H4 (cell line): ENCODE measurements around the gene COL4A1. TPM values are rescaled to one million over a fixed set of nuclear protein-coding genes. Genes with fewer than 3 reads are reported as not detected.

Experiments used
- DNase-seq: peaks from one replicate; pipeline ENCODE4 v3.0.0-alpha.2; 2015; ENCODE audit warnings: low spot score
- total RNA-seq: library from RNA; depleted of rRNA; stranded (reverse); fragments of >200 nt; shearing (Covaris generic); gene quantifications from 2 replicates; pipeline ENCODE4 v1.2.3, GENCODE V29; 2014

Gene COL4A1
- total RNA-seq, 1 experiment from 2014 or later, result 56.1 TPM

DNA sequence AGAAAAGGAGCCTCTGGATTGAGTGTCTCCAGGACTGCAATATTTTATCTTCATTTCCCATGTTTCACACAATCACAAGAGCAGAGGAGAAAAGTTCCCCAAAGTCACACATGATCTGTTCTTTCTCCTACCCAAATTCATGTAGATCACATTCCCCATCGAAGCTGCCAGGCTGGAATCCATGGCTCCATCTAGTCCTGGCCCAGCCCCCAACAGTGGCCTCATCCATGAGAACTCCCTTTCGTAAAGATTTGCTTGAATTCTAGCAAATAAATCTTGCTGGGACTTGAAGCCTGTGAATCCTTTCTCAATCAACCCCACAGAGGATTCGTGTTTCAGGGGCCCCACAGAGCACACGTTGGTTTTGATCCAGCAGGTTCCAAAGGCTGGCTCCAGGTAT is 109.5 kb downstream of the COL4A1 start:
- no peak for DNase-seq

DNA sequence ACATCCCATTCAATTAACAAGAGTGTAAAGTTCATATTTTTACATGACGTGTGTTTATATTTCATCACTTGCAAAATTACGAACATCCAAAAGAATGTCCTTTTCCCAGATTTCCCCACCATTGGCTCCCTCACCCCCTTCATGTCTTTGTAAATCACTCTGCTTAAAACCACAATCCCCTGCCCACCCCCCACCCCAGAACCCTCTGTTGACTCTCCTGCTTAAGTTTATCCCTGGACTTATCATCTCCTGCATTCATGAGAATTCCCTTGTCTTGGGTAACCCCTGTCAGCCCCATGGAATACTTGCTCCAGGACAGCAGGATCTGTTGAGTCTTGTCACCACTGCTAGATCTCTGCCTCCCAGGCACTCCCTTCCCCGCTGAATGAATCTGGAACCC is 109.9 kb downstream of the COL4A1 start:
- no peak for DNase-seq

DNA sequence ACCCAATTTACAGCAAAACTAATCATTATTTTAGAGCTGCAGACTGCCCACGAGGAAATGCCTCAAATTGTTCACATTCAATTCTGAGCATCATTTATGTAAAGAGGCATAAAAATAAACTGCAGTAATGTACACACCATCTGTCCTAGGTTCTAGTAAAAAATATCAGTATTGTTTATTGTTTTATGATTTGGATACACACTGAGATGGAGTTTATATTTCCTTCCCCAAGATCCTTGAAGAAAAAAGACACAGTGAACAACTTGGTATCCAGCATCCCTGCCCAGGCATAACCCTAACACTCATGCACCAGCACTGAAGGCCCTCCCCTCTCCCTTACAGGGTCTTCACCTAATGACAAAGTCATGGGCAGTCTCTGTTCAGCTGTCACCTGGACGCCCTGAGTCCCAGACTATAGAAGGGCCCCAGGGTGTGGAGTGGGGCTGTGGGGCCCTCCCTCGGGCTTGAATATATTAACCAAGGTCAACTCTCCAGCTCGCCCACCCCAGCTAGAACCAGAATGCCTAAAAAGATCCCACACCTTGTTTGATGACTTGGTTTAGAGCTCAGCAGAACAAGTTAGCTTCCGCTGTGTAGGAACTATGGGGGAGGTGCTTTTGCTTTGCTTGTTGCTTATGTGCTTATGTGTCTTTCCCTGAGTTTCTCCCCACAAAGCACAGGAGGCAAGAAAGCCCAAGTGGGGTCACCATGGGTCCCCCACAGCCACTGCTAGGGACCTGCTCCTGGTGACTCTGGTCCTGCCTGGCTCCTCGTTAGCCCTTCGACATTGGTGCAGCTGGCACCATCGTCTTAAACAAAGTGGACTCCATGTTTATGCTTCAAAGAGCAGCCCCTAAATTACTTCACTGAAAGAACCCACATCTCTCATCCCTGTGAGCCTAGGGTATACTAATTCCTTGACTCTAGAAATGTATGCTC is 111.1 kb downstream of the COL4A1 start:
- DNase-seq, result no peak

DNA sequence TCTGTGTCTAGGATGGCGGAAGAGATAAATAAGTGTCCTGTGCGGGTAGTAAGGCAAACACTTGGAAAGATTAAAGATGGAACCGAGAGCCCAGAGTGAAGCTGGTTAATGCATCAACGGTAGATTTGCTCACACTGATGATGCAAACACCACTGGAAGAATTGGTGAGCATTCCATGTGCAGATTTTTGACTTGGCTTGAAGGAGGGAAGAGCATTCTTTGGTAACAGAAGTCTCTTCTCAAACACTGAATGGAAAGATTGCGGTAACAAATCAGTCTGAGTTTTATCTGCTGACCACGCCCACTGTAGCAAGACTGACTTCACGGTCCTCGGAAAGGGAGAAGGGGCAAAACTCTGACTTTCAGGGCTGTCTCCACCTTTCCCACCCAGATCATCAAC is 112.5 kb downstream of the COL4A1 start:
- DNase-seq, result no peak

DNA sequence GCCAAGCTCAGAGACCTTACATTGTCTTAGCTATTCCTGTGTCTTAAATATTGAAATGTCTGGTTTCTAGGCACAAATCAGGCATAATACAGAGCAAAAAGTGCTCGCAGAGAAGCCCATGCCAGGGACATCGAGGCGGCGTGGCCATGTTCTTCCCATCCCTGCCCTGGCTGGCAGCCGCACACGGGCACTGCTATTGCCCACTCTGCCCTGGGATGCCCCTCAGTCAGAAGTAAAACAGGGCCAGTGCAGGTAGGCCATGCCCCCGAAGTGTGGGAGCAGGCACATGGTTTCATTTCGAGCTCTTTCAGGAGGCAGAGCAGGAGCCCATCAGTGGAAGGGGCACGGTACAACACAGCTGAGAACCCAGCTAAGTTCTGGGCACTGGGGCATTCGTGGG is 113.5 kb downstream of the COL4A1 start:
- DNase-seq, result no peak

DNA sequence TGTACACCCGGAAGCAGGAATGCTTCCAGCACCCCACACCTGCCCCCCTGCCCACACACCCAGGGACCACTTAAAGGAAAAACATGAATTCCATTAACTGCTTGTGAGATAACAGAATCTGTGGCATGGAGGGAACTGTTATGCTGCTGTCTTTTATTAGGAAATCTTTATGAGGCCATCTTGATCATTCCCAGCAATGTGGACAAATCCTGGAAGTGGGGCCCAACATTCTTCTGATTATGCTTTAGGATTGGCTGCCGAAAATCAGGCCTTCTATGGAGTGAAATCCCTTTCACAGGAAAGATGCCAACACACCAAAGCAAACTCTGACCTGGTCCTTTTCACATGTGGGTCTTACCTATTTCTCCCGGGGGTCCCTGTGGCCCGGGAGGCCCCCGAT is 114.5 kb downstream of the COL4A1 start:
- no peak for DNase-seq

DNA sequence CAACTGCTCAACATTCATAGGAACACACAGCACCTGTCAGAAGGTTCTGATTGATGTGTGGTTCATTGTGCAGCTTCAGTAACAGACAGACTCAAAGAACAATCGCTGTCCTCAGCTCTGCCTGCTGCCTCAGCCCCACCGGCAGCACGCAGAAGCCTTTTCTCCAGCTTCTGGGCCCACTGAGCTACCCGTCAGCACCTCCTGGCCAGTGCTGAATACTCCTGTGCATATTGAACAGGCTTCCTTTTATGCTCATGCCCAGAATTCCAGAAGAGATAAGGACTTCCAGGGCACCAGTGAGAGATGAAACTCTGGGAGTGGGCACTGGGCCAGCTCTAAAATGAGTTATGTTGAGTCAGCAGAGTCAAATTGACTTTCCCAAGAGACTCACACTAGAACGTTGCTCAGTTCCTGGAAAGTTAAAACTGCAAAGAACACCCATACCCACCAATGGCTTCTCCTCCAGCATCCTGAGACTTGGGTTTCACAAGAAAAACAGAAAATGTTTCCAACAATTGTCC is 119.3 kb downstream of the COL4A1 start:
- DNase-seq, result no peak

DNA sequence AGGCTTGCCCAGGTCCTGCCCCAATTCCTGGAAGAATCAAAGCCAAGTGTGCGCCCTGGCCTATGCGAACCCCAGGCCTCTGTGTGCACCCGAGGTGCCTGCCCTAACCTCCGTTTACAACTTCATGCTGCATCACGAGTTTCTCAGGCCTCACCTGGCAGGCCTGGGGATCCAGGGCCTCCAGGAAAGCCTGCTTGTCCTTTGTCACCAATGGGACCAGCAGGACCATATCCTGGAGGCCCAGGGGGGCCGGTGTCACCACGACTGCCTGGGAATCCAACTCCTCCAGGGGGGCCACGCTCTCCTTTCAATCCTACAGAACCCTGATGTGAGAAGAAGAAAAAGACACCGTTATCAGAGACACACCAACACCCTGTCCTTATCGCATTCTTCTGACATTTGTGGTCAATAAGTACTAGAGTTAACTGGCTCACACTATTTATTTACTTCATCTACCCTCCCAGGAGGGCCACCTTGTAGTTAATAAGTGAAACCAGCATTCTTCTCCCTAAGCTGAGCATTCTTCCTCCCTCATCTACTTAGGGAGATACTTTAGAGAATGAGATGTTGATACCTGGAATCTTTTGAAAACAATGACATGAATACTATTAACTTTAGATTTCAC is 120.6 kb downstream of the COL4A1 start:
- DNase-seq, result no peak

DNA sequence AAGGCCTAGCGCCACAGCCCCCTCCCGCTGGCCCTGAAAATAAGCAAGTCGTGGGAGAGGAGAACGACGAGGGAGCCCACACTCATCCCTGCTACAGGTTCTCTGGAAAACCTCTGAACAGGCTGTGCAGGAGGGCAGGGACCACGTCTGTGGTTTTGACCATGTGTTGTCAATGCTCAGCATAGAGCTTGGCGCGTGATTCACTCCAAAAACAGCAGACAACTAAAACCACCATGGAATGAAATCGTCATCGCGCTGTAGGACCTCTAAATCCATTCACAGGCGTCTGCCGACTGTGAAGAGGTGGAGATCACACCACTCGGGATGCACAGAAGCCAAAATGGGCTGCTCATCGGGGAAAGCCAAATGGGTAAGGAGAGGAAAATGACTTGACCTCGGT is 121.3 kb downstream of the COL4A1 start:
- DNase-seq, result no peak

DNA sequence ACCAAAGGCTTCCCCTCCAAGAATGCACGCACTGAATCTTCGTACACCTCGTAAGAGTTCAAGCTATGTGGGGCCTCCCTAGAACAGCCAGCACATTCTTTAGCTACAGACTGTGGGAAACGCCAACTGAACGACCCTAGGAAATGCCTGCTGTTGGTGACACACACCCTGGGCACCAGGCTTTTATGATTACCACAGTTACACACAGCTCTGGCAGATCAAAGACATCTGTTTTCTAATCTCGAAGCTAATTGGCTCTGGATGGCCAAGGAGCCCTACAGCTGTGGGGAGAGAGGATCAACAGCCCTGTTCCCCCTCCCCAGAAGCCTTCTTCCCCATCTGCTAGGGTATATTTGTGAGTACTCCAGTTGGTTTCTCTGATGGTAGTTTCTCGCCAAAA is 123.0 kb downstream of the COL4A1 start:
- no peak for DNase-seq

DNA sequence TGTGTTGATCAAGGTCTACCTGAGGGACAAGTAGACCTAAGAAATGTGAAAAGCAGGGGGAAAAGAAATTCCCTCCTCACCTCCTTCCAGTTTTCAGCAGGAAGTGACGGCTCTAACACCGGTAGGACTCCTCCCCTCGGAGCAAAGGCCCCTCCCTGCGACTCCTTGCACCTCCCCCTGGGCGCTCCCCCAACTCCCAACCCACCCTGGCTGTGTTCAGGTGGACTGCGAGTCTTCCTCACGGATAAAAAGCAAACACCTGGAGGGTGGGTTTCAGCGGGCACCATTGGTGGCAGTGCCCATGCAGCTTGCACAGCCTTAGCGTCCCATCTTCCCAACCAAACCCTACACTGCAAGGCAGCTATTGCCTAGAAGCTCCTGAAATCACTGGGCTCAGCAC is 124.5 kb downstream of the COL4A1 start:
- DNase-seq, result no peak

DNA sequence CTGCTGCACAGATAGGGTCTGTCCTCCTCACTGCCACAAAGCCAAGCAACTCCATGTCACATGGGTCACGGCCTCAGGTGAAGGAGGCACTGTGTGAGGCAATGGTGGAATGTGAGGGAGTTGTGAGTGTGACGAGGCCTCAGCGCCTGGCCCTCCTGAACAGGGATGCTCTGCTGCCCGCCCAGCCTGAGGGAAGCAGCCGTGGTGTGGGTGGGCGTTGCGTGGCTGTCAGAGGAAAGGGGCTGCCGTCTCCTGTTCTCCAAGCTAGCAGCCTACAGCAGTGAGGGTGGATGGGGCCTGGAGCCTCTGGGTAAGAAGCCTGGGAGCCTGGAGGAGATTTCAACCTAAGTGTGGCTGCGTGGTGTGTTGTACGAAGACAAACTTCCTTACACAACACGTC is 125.0 kb downstream of the COL4A1 start:
- no peak for DNase-seq

DNA sequence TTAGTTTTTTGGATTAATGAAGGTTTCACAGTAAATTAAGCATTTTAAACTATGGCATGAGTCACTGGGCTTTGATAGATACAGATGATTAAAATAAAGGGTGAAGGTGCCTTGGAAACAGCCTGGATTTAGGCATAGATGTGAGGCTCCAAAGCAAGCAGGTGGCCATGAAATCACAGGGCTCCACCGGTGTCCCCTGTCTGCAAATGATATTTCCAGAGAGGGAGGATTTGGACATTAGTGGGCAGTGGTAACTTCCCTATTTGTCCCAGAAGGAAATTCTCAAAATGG is 127.2 kb downstream of the COL4A1 start:
- DNase-seq, result no peak

DNA sequence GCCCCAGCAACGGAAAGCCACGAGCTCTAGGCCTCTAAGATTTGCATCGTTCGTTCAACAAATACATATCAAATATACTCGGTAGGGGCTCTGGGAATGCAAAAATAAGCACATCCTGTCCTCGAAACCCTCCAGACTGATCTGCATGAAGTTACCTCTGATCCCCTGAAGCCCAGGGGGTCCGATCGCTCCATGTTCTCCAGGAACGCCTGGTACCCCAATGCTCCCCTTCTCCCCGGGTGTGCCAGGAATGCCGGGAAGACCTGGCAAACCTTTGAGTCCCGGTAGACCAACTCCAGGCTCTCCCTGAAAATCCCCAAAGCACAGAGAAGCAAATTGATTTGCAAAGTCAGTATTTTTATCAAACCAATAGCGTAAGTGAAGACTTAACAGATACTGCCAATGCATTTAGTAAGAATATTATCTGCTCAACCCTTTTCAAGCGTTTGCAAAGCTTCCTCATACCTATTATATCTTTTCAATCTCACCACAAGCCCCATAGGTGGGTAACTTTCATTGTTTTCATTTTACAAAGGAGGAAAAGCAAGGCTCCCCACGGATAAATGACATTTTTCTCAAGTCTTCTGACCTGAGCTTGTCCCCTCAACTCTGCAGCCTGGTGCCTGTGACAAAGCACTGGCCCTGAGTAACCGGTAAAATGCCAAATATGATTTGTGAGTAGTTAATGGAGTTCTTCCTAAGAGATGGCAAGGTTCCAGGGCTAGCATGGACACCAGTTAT is 127.7 kb downstream of the COL4A1 start:
- DNase-seq, result no peak

DNA sequence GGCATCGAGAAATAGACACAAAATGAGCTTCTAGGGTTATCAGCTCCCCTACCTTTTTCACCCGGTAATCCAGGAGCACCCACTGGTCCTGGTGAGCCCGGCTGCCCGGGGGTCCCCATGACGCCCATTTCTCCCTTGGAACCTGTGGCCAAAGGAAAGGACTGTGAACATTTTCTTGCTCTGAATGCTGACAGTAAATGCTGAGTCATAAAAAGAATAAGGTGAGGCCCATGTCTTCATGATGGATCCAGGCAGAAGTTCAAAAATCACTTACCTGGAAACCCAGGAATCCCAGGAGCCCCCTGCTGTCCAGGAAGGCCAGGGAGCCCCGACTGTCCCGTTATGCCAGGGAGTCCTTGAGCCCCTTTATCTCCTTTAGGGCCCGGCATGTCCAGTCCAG is 129.2 kb downstream of the COL4A1 start:
- DNase-seq, result no peak

DNA sequence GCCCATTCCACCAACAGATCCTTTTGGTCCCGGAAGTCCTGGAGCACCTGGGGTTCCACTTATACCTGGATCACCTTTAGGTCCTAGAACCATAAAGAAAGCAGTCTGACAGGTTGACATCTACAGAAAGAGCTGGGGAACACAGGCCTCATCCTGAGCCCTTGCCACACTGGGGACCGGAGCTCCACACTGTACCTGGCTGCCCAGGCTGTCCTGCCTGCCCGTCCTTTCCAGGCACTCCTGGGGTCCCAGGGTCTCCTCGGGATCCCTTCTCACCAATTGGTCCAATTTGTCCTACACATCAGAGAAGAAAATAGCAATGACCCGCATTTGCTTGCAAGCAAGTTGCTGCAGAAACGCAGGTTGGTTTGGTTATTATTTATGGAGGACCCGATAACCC is 130.5 kb downstream of the COL4A1 start:
- DNase-seq, result no peak

DNA sequence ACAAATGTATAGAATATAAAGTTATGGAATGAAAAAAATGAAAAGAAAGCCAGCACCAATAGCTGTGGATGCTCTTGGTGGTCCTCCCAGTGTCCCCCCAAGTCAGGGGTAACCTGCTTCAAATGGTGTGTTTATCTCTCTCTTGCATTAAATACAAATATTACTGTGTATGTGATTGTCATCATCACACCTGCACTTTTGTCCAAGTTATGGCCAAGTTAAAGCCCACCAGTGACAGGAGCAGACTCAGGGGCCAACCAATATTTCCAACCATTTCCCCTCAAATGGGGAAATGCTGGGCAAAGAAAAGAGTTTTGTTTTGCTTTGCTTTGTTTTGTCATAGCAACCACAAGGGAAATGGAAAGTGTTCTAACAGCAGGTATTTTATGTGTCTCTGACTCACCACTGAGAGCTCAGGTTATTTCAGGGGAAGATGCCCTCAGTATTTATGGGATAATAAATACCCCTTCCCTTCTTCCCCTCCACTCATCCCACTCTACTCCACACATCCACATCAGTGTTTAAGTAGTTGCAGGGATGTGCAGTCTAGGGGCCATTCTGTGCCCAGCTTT is 133.6 kb downstream of the COL4A1 start:
- no peak for DNase-seq

DNA sequence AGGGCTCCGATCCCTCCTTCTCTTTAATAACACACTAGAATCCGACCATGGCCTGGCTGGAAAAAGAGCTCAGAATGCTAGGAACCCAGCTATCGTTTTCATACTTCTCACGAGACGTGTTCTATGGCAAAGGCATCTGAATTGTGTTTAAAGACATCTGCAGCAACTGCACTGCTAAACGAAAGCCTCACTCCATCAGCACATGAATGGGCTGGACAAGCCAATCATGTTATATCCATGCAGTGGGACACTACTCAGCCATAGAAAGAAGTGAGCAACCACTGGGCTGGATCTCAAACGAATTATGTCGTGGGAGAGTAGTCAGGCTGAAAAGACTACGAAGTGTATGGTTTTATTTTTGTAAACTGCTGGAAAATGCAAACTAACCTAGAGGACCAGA is 136.1 kb downstream of the COL4A1 start:
- DNase-seq, result no peak

DNA sequence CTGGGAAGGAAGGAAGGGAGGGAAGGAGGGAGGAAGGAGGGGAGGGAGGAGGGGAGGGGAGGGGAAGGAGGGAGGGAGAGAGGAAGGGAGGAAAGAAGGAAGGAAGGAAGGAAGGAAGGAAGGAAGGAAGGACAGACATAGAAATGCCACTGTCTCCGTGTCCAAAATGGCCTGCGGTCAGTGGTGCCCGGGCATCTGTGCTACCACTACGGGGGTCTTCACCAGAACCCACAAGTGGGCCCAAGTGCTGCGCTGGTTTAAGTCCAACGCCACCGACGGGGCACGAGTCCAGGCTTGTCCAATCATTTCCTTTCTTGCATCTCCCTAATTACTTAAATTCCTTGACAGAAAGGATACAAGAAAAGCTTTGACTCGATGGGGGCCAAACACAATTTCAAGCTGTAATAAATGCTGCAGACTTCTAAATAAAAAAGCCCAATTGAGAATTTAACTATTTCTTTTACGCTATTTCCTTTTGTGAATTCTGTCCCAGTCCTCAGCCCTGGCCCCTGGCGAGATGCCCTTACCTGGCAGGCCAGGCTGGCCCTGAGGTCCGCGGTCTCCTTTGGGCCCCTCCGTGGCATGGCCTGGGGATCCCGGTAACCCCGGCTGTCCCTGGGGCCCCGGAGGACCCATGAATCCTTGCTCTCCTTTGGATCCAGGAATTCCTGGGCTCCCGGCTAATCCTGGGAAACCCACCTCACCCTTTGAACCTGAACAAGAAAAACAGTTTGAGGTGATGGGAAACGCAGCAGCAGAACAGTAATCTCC is 136.8 kb downstream of the COL4A1 start:
- DNase-seq, result no peak

DNA sequence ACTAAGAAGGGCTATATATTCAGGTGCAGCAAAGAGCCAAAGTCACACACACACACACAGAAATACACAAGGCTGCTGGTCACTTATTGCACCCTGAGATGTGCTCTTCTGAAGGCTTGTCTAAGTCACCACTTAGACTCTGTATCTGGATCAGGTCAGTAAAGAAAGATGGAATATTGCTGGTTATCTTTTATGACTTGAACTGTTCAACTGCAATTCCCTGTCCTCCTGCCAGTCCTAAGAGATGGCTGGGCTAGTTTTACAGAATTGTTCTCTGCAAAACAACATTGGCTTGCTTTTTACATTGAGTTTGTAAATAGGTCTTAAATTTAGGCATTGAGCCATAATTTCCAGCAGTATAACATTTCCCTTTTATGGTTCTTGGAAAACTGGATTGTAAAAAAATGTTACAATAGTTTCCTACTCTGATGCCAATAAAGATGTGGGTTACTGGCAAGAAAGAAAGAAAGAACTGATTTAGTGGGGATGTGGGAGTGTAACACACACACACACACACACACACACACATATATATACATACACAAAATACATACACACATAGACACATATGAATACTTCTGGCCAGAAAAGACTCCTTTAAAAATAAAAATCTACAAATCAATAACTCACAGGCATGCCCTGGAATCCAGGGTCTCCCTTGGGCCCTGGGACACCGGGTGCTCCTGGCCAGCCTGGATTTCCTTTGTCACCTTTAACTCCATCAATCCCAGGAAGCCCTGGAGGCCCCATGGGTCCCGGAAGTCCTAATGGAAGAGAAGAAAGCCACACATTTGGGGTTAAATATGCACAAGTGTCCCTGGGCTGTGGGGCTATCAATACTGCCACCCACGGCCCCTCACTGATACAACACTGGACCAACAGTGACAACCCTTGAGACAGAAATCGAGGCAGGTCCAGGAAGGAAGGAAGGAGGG is 137.7 kb downstream of the COL4A1 start:
- DNase-seq, result no peak
